Activated CD4-positive, alpha-beta T cell treated with anti-CD3 and anti-CD28 coated beads for 1 hour (primary cell): ENCODE results near the gene LECT2.

Experiments
- DNase-seq: peaks from one replicate; pipeline ENCODE4 v3.0.0-alpha.2; 2020

Gene LECT2

DNA sequence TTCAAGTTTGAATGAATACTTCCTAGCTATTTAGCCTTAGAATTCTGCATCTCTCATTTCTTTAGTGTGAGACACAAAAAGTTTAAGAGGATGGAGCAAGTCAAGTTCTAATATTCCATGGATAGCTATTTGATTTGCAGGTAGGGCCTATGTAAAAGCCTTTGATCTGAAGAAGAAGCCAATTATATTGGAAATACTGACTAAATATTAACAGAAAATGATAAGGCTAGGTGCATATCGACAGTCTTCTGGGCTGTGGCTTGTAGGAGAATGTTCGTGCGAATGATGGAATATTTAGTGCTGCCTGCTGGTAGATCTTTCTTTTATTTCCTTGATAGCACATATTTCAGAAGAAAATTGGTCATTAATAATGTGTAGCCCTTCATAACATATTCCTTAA lies at the start of gene LECT2:
Gene LECT2, minus strand, starts transcription at position 85 of the 400 bp plus-strand sequence. CDS start 150 bp downstream, outside the sequence.
- DNase-seq = no peak

- no peak for DNase-seq
These were observed 49.7 kb upstream of the LECT2 start for GRCh38 chr5:136004436-136004835.

- no peak for DNase-seq
These were observed 46.7 kb upstream of the LECT2 start for GRCh38 chr5:136001466-136001981.

DNA sequence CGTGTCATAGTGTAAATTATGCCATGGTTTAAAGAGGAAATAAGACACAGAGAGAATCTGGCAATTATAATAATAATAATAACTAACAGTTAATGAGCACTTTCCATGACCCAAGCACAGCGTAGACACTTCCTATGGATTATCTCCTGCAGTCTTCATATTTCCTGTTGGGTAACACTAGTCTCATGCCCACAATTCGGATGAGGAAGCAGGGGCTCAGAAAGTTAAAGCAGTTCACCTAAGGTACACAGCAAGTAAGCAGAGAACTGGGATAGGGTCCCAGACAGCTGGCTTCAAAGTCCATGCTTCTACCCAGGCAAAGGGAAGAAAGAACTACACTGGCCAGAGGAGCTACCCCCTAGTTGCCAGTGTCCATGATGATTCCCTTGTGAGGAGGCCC lies 46.1 kb upstream of the LECT2 start:
- DNase-seq = no peak

DNA sequence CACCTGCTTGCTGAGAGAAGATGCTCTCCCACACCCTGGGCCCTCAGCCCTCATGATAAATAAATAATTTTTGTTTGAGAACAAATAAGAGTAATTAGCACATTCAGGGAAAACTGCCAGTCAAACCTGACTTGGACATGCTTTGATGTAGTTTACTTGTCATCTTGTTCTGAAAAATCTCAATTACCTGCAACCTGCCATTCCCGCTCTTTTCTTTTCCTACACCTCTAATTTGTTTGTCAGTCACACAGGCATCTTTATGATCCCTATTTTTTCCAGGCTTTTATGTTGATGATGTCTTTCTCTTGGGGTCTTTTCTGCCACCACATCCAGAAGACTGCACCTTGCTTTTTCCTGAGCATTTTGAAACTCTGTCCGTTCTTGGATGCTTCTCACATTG lies 45.4 kb upstream of the LECT2 start:
- no peak for DNase-seq

DNA sequence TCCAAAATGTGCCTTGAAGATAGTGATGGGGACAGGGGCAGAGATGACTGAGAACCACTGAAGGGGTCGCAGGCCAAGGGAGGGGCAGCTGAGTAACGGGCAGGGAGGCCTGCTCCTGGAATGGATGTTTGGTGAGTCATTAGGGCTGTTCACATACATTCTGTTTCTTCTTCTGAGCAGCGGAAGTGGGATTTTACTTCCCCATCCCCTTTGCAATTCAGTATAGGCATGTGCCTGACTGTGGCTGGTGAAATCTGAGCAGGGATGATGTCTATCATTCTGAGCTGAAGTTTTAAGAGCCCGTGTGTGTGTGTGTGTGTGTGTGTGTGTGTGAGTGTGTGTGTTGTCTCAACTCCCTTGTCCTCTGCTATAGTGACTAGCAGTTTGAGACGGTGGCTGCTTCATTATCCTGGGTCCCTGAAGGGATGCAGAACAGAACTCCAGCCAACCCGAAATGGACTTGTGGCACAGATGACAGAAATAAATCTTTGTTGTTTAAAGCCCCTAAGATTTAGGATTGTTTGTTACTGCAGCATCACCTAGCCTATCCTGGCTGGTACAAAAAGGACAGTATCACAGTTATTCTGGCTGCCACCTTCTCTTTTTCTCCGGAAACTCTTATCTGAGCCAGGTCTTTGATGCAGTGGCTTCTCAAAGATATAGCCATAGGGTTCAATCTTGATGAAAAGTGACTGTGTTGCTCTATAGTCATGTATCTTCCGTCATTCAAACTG lies 44.8 kb upstream of the LECT2 start:
- no peak for DNase-seq

DNA sequence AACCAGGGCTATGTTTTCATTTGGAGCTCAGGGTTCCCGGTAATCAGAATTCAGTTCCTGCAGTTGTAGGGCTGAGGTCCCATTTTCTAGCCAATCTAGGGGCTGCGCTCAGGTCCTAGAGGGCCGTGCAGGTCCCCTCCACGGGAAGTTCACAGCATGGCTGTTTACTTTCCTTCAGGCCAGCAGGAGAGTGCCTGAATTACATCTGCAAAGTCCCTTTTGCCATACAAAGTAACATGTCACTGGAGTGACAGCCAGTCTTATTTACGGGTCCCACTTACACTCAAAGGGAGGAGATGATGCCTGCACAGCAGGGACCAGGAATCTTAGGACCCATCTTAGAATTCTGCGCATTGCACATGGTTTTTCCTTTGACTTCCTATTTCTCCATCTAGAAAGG lies 44.1 kb upstream of the LECT2 start:
- DNase-seq = no peak

GRCh38 chr5:135997673-135998335 lies 43.0 kb upstream of the LECT2 start:
- no peak for DNase-seq

DNA sequence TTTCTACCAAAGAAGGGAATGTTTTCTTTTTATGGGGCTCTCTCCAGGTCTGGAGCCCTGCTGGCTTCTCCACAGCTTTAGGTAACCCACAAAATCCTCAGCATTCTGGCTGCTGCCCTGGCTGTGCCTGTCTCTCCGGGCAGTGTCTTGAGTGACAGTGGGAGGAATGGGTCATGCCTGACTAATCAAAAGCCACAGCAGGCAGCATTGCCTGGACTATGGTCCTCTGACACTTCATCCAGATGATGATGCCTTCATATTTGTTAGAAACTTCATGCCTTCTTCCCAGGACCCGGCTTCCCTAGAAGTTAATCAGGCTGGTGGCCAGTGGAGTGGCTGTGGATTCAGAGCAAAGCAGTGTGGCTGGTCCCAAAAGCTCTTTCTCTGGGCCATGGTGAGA lies 41.8 kb upstream of the LECT2 start:
- DNase-seq = no peak

DNA sequence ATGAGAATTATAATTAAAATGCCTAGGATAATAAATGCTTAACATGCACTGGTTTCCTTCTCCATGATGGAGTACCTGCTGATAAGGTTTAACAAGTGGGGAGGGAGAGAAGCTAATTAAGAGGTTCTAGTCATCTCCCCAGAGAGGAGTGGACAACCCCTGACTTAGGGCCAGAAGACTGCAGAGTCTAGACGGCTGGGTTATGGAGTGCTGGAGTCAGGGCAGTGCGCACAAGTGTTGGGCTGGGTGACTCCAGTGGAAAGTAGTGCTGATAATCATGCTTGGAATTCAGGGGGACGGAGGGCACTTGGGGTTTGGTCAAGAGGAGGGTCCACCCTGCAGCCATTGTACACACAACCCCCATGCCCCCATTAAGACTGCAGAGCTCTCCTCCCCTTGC lies 41.2 kb upstream of the LECT2 start:
- DNase-seq = no peak

GRCh38 chr5:135993880-135994636 lies 39.3 kb upstream of the LECT2 start:
- no peak for DNase-seq

GRCh38 chr5:135993335-135993879 lies 38.6 kb upstream of the LECT2 start:
- no peak for DNase-seq

DNA sequence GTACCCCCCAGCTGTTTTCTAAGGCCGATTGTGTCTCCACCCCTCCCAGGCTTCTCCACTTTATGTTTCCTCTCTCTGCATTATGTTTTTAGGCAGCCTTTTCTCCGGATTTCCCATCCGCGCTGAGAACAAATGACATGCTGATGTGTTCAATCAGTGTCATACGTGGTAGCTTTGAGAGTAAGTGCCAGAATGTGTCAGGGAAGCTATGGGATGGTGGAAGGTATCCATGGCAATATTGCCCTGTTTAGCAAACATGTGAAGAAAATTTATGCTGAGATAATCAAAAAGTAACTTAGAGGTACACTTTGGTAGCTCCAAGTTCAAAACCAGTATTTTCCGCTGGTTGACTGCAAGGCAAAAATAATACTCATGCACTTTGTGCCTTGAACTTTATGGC lies 36.6 kb upstream of the LECT2 start:
- DNase-seq = no peak

- DNase-seq = no peak
These were observed 35.9 kb upstream of the LECT2 start for GRCh38 chr5:135990528-135991255.

- DNase-seq = no peak
These were observed 34.9 kb upstream of the LECT2 start for GRCh38 chr5:135989686-135990085.

GRCh38 chr5:135988546-135988945 lies 33.8 kb upstream of the LECT2 start:
- no peak for DNase-seq

- no peak for DNase-seq
These were observed 32.2 kb upstream of the LECT2 start for GRCh38 chr5:135986891-135987401.

DNA sequence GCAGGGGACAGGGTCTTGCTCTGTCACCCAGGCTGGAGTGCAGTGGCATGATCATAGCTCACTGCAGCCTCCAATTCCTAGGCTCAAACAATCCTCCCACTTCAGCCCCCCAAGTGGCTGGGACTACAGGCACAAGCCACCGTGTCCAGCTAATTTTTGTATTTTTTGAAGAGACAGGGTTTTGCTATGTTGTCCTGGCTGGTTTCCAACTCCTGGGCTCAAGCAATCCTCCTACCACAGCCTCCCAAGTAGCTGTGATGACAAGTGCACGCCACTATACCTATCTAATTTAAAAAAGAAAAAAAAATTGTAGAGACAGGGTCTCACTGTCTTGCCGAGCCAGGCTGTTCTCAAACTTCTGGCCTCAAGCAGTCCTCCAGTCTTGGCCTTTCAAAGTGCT lies 31.6 kb upstream of the LECT2 start:
- no peak for DNase-seq

- DNase-seq = no peak
These were observed 31.2 kb upstream of the LECT2 start for GRCh38 chr5:135985951-135986350.

DNA sequence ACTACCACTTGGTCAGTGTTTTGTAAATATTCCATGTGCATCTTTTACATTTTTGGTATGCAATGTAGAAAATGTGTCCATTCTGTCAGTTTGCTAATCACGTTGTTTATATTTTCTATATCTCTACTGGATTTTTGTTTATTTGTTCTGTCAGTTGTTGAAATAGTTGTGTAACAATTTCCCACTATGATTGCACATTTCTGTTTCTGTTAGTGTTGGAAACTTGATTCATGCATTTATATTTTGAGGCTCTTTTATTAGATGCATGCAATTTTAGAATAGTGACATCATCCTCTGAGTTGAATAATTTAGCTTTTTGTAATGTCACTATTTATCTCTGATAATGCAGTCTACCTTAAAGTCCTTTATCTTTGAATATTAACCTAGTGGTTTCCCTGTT lies 25.8 kb upstream of the LECT2 start:
- no peak for DNase-seq

- no peak for DNase-seq
These were observed 24.7 kb upstream of the LECT2 start for GRCh38 chr5:135979510-135979909.

- DNase-seq = no peak
These were observed 24.2 kb upstream of the LECT2 start for GRCh38 chr5:135978993-135979392.
